Activated CD4-positive, alpha-beta T cell treated with anti-CD3 and anti-CD28 coated beads, Interleukin-2, amount 50 U/mL, for 1 hour (primary cell): ENCODE measurements around the gene MAGEA4.
"Not testable (repeated sequence)": the region's sequence is repeated elsewhere in the genome, so short reads cannot be mapped to it uniquely, and the experiment has no call there.

Experiments
- DNase-seq: peaks from one replicate; pipeline ENCODE4 v3.0.0-alpha.2; 2020

MAGEA4 gene, protein sequence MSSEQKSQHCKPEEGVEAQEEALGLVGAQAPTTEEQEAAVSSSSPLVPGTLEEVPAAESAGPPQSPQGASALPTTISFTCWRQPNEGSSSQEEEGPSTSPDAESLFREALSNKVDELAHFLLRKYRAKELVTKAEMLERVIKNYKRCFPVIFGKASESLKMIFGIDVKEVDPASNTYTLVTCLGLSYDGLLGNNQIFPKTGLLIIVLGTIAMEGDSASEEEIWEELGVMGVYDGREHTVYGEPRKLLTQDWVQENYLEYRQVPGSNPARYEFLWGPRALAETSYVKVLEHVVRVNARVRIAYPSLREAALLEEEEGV

DNA sequence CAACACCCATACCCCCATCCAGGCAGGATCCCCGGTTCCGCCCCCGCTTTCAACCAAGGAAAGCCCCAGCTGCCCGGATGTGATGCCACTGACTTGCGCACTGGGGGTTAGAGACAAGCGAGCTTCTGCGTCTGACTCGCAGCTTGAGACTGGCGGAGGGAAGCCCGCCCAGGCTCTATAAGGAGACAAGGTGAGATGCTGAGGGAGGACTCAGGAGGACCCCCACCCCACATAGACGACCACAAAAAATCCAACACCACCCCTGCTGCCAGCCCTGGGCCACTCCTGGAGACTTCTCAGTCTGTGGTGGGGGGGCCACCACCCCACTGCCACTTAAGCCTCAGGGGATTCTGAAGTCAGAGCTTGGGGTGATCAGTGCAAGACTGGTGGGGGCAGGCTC lies at the start of gene MAGEA4:
Gene MAGEA4 (plus strand): TSS at position 110 of the 400 bp plus-strand sequence. CDS start 10,776 bp downstream, outside the sequence.
- no peak for DNase-seq

DNA sequence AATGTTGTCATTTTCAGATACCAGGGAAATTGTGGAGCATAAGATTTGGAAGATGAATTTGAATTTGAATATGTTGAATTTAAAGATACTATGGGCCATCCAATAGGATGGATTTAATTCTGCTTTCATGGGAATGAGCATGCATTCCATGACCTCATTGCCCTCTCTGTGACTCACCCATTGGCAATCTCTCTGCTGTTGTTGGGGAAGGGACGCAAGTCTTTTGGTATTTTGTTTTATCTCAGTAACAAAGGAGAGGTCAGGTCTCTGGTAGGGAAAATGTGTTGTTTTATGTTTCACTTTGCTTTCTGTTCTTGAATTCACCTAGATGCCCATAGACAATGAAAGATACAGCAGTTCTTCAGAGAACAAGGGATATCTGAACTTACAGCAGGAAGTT lies 42.1 kb upstream of the MAGEA4 start:
- no peak for DNase-seq

DNA sequence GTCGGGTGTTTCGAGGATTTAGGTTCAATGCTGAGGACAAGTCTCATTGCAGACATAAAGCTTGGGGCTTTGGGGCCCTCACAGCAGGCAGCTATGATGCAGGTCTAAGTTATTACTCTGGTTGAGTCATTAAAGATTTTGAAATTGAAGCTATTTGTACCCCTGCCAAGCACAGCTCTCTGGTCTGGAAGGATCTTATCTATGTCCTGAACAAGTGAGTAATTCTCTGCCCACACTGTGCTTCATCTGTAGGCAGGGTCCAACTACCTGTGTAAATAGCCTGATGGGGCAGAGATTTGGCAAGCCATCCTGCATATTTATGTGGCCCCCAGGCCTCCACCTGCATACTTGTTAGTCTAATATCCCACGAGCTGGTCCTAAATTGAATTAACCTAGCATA lies 41.4 kb upstream of the MAGEA4 start:
- DNase-seq: no peak

DNA sequence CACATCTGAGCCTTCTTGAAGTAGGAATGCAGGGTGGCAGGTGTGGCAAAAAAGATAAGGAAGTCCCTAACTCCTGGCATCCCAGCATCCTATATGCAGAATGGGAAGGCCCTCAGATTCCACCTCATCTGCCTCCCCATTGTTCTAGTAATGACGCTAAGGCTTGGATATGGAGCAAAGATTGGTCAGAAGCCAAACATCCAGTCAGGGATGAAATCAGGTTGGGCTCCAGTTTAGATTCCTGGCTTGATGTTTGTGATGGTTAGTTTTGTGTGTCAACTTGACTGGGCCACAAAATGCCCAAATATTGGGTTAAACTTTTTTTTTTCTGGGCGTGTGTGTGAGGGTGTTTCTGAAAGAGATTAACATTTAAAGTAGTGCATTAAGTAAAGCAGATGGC lies 39.6 kb upstream of the MAGEA4 start:
- DNase-seq: no peak

DNA sequence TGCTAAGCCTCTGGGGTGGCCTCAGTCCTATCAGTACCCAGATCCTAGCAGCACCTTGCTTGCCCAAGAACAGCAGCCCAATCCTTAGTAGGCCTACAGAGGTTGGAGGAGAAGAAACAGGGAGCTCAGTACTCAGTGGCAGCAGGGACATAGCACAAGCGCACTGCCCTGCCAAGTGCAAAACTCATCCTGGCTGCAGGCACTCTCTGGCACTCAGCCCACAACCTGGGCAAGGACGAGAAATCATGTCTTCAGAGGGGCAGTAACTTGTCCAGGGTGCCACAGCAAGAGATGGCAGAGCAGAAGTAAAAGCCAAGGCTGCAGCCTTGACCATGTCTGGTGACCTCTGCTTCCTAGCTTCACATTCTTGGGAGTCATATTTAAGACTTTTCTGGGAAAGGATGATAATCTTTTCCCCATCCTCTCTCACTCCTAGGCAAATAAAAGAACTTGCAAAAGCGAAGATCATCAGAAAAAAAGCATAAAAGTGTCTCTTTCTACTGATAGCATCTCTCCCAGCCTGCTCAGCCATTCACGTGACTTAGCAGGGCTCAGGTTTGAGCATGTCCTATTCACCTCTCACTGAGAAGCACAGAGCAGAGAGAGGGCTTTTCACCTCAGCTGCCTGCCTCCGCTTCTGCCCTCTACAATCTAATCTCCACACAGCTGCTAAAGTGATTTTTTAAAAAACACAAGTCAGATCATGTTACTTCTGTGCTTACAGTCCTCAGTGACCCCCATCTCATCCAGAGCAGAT lies 37.2 kb upstream of the MAGEA4 start:
- DNase-seq: no peak

DNA sequence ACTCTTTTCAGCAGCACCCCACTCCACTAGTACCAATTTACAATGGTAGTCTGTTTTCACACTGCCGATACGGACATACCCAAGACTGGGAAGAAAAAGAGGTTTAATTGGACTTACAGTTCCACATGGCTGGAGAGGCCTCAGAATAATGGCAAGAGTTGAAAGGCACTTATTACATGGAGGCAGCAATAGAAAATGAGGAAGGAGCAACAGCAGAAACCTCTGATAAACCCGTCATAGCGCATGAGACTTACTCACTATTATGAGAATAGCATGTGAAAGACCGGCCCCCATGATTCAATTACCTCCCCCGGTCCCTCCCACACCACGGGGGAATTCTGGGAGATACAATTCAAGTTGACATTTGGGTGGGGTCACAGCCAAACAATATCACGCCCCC lies 34.1 kb upstream of the MAGEA4 start:
- no peak for DNase-seq

DNA sequence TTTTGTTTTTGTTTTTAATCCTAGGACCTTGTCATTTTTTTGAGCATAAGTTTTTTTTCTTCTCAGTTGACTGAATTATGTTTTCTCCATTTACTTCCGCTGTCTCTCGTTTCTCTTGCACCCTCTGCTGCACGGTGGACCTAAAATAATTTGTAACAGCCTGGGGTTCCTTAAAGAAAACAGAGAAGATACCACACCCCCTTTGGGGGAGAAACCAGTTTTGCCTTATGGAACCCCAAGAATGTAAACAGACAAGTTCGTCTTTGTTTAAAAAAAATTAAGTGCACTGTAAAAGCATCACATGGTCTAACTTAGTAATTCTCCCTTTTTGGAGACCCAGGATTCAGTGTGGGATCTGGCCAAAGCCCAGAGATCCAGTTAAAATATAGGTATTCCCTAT lies 32.8 kb upstream of the MAGEA4 start:
- DNase-seq: no peak

DNA sequence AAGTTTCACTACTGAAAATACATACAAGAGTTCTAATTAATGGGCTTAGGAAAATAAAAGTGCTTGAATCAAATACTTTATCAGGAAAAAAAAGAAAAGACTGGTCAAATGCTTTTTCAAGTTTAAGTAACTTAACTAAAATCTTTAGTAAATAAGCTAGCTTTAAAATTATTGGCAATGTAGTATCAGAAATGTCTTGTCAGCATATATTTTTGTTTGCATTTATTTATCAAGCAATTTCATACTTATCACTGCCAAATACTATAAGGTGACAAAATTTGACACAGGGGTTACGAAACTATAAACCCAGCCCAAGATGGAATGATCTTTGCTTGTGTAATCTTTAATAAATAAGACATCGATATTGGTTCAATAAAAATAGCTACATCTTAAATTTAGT lies 31.8 kb upstream of the MAGEA4 start:
- no peak for DNase-seq

DNA sequence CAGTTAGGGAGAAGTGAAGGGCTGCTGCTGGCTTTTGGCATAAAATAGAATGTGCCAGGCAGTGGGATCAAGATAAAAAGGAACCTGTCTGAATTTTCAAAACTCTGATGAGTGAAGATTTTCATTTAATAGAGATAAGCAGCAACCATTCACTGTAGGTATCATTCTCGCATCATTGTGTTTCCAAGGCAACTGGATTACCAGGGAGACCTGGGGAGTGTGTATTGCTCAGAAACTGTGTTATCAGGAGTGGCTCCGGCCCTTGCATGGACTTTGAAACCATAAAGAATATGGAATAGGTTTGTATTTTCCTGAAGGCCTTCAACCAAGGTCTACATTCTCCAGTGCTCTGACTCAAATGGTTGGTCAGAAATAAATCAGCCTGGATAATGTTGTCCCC lies 23.3 kb upstream of the MAGEA4 start:
- DNase-seq: no peak

DNA sequence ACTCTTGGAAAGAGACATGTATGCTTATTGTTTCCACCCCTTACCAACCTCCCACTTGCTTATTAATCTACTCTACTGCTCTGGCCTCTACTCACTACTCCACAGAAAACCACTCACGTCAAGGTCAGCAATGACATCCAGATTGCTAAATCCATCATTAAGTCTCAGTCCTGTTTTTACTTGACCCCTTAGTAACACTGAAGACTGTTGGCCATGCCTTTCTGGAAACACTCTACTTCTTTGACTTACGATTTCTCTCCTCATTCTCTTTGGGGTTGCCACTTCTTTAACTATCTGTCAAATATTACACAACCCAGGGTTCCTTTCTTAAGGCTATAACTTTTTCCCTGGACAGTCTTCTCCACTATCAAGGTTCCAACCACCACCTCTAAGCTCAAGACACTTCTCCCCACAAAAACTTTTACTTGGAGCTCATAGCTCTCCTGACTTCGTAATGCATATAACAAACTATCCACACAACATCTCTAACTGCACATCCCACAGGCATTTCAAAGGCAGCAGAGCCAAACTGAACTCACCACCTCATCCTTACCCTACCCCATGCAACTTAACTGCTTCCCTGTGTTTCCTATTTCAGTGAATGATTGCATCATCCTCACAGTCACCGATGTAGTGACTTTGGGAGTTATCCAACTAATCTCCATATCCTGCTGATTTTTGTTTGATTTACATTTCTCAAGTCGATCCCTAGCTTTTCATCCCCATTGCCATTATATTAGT lies 15.8 kb upstream of the MAGEA4 start:
- no peak for DNase-seq

DNA sequence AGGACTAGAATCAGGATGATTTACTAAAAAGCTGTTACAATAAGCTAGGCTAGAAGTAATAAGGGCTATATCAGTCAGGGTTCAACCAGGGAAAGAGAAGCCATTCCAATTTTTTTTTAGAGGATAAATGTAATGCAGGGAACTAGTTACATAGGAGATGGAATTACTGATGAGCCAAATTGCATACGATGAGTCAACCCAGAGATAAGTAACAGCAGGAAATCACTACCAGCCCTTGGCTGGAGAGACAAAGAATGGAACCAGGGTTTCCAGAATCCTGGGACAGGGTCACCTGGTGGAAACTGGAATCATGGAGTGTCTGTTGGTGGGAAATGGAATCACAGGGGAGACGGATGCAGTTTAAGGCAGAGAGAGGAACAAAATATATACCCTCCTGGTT lies 13.1 kb upstream of the MAGEA4 start:
- no peak for DNase-seq

DNA sequence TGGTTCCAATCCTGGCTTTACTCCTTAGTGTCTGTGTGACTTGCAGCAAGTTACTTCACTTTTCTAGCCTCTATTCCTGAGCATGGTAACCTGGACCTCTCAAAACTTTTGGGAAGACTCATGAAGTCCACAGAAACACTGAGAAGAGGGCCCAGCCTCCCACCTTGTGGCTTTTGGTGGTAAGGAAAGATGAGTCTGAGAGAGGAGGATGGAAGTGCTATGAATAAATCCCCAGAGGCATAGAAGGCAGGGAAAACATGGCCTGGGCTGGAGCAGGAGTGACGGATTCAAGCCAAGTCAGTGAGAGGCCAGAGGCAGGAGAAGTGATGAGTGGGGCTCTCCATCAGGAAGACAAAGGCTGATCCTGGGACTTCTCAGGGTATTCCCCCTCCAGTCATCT lies 10.9 kb upstream of the MAGEA4 start:
- DNase-seq: no peak

DNA sequence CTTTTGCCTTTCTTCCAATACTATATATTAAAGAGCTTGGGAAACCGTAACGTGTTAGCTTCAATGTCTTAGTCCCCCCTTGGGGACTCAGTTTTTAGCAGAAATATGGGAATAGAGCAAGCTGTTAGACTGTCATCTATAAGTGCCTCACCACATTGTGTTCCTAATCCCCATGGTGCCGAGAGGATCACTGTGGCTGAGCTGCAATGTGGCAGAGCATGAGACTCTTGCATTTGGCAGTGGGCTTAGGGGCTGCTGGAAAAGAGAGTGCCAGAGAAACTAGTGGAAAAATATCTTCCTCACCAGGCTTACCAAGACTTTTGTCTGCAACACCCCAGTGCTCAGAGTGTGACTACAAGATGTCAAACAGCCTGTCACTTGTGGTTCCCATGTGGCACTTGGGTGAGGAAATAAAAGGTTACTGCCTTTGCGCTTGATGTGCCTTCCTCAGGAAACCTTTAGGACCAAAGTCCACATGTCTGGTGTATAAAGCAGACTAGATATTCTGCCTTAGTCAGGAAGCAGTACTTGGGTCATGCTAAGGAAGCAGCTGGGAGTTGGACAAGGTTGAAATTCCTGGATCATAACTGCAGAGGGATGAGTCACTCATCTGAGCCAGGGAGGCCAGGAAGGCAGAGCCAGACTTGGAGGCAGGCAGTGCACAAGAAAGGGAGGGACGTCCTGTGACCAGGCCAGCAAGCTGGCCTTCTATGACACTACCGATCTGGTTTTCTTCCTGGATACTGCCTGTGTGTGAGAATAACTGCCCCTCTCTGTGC lies 9.7 kb upstream of the MAGEA4 start:
- DNase-seq: no peak

DNA sequence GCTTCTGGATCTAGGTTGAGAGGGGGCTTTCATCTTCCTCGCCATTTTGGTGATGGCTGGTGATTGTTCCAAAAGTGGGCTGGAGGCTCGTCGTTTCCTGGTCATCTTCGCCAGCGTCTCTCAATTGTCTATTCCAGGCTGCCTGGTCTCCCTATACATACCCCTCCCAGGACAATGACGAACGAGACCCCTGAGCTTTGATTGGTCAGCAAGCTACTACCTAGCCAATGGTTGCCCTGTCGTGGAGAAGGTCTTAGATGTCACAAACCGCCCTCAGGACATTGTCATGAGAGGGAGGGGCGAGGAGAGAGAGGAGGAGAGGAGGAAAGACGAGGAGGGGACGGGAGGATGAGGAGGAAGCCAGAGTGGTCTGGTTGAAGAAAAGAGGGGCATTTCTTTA lies 7.7 kb upstream of the MAGEA4 start:
- no peak for DNase-seq

DNA sequence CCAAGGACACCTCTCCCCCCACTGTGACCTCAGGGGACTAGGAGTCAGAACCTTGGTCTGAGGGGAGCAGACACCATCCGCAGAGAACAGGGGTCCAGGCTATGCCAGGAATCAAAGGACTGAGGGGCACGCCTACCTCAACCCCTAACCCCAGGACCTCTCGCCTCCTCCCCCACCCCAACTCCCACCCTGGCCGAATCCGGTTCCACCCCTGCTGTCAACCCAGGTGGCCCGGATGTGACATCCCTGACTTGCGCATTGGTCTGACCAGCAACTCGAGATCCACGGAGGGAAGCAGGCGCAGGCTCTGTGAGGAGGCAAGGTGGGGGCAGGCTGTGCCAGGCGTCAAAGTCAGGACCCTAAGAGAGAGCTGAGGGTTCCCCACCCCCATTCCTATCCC lies 468 bp upstream of the MAGEA4 start:
- no peak for DNase-seq

DNA sequence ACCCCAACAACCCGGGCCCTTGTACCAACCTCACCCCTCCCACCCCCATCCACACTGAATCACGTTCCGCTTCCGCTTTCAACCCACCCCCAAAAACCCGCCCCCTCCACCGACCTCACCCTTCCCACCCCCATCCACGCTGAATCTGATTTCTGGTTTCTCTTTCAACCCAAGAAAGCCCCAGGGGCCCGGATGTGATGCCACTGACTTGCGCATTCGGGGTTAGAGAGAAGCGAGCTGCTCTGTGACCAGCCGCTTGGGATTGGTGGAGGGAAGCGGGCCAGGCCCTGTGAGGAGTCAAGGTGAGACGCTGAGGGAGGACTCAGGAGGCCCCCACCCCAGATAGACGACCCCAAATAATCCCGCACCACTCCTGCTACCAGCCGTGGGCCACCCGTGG lies 6.0 kb downstream of the MAGEA4 start:
- not testable (repeated sequence) for DNase-seq

DNA sequence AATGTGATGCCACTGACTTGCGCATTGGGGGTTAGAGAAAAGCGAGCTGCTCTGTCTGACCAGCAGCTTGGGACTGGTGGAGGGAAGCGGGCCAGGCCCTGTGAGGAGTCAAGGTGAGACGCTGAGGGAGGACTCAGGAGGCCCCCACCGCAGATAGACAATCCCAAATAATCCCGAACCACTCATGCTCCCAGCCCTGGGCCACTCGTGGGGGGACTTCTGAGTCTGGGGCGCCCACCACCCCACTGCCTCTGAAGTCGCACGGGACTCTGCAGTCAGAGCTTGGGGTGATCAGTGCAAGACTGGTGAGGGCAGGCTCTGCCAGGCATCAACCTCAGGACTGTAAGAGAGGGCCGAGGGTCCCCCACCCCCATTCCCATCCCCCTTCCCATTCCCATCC lies 6.9 kb downstream of the MAGEA4 start:
- DNase-seq: no peak

DNA sequence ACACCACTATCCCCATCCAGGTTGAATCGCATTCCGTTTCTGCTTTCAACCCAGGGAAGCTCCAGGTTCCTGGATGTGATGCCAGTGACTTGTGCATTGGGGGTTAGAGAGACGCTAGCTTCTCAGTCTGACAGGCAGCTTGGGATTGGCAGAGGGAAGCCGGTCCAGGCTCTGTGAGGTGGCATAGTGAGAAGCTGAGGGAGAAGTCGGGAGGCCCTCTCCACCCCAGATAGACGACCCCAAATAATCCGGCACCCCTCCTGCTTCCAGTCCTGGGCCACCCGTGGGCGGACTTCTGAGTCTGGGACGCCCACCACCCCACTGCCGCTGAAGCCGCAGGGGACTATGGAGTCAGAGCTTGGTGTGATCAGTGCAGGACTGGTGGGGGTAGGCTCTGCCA lies 7.4 kb downstream of the MAGEA4 start:
- DNase-seq: no peak

DNA sequence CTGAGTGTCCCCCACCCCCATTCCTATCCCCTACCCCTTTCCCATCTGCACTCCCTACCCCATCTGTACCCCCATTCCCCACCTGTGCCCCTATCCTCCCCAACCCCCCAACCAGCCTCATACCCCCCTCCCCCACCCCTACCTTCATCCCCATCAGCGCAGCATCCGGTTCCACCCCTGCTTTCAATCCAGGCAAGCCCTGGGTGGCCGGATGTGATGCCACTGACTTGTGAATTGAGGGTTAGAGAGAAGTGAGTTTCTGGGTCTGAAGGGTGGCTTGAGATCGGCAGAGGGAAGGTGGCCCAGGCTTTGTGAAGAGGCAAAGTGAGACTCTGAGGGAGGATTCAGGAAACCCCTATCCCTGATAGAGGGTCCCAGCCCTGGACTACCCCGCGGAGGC lies 7.8 kb downstream of the MAGEA4 start:
- no peak for DNase-seq

DNA sequence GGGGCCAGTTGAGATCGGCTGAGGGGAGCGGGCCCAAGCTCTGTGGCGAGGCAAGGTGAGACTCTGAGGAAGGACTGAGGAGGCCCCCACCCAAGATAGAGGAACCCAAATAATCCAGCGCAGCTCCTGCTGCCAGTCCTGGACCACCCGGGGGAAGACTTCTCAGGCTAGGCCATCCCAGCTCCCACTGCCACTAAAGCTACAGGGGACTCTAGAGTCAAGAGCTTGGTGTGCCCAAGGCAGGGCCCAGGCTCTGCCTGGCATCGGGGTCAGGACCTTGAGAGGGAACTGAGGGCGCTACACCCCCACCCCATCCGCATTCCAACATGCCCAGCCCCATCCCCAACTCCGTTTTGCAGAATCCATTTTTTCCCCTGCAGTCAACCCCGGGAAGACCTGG lies 8.6 kb downstream of the MAGEA4 start:
- no peak for DNase-seq

DNA sequence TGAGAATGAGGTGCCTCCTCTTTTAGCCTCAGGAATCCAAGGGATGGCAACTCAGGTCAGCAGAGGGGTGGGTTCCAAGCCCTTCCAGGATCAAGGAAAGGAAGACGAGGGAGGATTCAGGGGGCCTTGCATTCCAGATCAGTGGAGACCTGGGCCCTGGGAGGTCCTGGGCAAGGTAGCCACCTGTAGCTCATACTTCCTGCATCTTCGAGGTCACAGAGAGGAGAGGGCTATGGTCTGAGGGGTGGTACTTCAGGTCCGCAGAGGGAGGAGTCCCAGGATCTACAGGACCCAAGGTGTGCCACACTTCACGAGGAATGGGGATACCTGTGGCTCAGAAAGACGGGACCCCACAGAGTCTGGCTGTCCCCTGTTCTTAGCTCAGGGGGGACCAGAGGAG lies 9.2 kb downstream of the MAGEA4 start:
- DNase-seq: no peak

DNA sequence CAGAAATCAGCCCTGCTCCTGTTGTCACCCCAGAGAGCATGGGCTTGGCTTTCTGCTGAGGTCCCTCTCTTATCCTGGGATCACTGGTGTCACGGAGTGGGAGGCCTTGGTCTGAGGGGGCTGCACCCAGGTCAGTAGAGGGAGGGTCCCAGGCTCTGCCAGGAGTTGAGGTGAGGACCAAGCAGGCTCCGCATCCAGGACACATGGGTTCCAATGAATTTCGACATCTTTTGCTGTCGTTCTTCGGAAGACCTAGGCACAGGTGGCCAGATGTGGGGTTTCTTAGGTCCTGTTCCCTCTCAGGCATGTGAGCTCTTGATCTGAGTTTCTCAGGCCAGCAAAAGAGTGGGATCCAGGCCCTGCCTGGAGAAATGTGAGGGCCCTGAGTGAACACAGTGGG lies 10.0 kb downstream of the MAGEA4 start:
- no peak for DNase-seq

DNA sequence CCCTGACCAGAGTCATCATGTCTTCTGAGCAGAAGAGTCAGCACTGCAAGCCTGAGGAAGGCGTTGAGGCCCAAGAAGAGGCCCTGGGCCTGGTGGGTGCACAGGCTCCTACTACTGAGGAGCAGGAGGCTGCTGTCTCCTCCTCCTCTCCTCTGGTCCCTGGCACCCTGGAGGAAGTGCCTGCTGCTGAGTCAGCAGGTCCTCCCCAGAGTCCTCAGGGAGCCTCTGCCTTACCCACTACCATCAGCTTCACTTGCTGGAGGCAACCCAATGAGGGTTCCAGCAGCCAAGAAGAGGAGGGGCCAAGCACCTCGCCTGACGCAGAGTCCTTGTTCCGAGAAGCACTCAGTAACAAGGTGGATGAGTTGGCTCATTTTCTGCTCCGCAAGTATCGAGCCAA lies 11.0 kb downstream of the MAGEA4 start:
- no peak for DNase-seq
